T-helper 9 cell (primary cell): Measurements from ENCODE around the gene TRIM38.
A peak's percentile ranks its signal among the peaks of the same experiment; 100 is the strongest.
"Not testable (repeated sequence)": the region's sequence is repeated elsewhere in the genome, so short reads cannot be mapped to it uniquely, and the experiment has no call there.

Source experiments
- DNase-seq: peaks from one replicate; pipeline ENCODE4 v3.0.0-alpha.2; 2020

TRIM38 gene

GRCh38 chr6:26008470-26008869 lies 45.9 kb downstream of the TRIM38 start:
- no peak for DNase-seq

- DNase-seq = no peak
Observed at GRCh38 chr6:26009817-26010216, 47.2 kb downstream of the TRIM38 start.

GRCh38 chr6:26012061-26012460 lies 49.5 kb downstream of the TRIM38 start:
- no peak for DNase-seq

- DNase-seq = not testable (repeated sequence)
Observed at GRCh38 chr6:26014386-26014785, 51.8 kb downstream of the TRIM38 start.

GRCh38 chr6:26016245-26016962 lies 53.8 kb downstream of the TRIM38 start:
- no peak for DNase-seq

- DNase-seq = no peak
Observed at GRCh38 chr6:26016963-26017631, 54.5 kb downstream of the TRIM38 start.

GRCh38 chr6:26017632-26017966 lies 55.0 kb downstream of the TRIM38 start:
- DNase-seq = peak; percentile 15

GRCh38 chr6:26019261-26019830 lies 56.7 kb downstream of the TRIM38 start:
- DNase-seq = no peak

GRCh38 chr6:26019967-26020328 lies 57.3 kb downstream of the TRIM38 start:
- no peak for DNase-seq

- peak; percentile 68 for DNase-seq
Observed at GRCh38 chr6:26020329-26021000, 57.9 kb downstream of the TRIM38 start.

GRCh38 chr6:26021001-26021349 lies 58.4 kb downstream of the TRIM38 start:
- no peak for DNase-seq

- peak; percentile 71 for DNase-seq
Observed at GRCh38 chr6:26021350-26022131, 58.9 kb downstream of the TRIM38 start.

- DNase-seq = no peak
Observed at GRCh38 chr6:26022132-26022472, 59.5 kb downstream of the TRIM38 start.

- DNase-seq = no peak
Observed at GRCh38 chr6:26022737-26023136, 60.1 kb downstream of the TRIM38 start.

GRCh38 chr6:26024651-26025046 lies 62.0 kb downstream of the TRIM38 start:
- DNase-seq = no peak

GRCh38 chr6:26025047-26025893 lies 62.7 kb downstream of the TRIM38 start:
- no peak for DNase-seq

- peak; percentile 86 for DNase-seq
Observed at GRCh38 chr6:26025894-26026832, 63.6 kb downstream of the TRIM38 start.

- peak; percentile 70 for DNase-seq
Observed at GRCh38 chr6:26026833-26027490, 64.4 kb downstream of the TRIM38 start.

- DNase-seq = no peak
Observed at GRCh38 chr6:26027491-26028211, 65.0 kb downstream of the TRIM38 start.
